ENCODE measurements around the gene IL5RA. TPM values are rescaled to one million over a fixed set of nuclear protein-coding genes. Genes with fewer than 3 reads are reported as not detected.

The IL5RA gene
- total RNA-seq, 1 donor from 2014 or later = not detected

DNA sequence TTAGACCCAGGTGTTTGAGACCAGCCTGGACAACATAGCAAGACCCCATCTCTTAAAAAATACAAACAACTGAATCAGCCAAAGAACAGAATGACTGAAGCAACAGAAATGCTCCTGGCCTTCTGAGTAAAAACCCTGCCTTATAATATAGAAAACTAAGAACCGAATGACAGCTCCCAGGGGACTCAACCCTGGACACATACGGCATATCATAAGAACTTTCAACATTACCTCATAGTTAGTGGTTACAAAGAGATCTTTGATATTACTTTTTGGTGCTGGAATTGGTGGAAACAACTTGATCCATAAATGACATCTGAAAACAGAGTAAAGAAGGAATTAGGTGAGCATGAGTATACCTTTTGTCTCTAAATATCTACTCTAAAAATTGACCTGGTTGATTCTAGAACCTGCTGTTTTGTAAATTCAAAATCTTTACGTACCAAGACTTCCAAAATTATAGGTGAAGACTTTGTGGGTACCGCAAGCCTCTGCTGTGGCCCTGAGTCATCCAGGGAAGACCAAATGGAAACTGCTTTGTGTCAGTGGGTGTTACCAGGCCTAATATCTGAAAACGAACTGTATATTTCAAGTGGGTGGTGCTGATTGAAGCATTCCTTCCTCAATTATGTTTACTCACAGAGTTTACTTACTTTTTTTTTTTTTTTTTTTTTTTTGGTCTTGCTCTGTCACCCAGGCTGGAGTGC, 35.5 kb downstream of the IL5RA start:
- Mint-ChIP-seq H3K27ac (ENCODE audit: unreplicated experiment) (no peak overlapping the region), H3K36me3 (ENCODE audit: unreplicated experiment) (no peaks in the 10 kb centered on the region)

DNA sequence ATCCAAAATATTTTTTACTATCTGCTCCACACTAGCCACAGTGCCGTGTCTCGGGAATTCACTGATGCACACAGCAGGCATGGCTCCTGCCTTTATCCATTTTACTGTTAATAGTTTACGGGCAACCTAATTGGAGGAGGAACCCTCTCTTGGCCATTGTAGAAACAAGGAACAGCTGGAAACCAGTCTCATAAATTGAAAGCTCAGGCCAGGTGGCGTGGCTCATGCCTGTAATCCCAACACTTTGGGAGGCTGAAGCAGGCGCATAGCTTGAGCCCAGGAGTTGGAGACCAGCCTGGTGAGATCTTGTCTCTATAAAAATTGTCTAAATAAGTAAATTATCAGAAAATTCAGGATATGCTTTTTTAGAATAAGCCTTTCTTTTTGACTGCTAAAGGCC, 39.0 kb downstream of the IL5RA start:
- Mint-ChIP-seq H3K9me3 (ENCODE audit: unreplicated experiment) (no peaks in the 10 kb centered on the region), H3K36me3 (ENCODE audit: unreplicated experiment) (no peaks in the 10 kb centered on the region), H3K4me3 (ENCODE audit: unreplicated experiment) (no peak overlapping the region), H3K27me3 (ENCODE audit: unreplicated experiment) (no peaks in the 10 kb centered on the region), H3K27ac (ENCODE audit: unreplicated experiment) (no peak overlapping the region), H3K4me1 (ENCODE audit: unreplicated experiment) (no peaks in the 10 kb centered on the region)
- DNase-seq (ENCODE audit: extremely low spot score, unreplicated experiment) = no peak
- TF ChIP-seq, protein P1, sequence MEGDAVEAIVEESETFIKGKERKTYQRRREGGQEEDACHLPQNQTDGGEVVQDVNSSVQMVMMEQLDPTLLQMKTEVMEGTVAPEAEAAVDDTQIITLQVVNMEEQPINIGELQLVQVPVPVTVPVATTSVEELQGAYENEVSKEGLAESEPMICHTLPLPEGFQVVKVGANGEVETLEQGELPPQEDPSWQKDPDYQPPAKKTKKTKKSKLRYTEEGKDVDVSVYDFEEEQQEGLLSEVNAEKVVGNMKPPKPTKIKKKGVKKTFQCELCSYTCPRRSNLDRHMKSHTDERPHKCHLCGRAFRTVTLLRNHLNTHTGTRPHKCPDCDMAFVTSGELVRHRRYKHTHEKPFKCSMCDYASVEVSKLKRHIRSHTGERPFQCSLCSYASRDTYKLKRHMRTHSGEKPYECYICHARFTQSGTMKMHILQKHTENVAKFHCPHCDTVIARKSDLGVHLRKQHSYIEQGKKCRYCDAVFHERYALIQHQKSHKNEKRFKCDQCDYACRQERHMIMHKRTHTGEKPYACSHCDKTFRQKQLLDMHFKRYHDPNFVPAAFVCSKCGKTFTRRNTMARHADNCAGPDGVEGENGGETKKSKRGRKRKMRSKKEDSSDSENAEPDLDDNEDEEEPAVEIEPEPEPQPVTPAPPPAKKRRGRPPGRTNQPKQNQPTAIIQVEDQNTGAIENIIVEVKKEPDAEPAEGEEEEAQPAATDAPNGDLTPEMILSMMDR (IDR thresholded peaks at IDR 0.05) = no peak

More for the DNA sequence above, 35.5 kb downstream of the IL5RA start:
- no peak overlapping the region for H3K4me3 Mint-ChIP-seq (ENCODE audit: unreplicated experiment)
- no peaks in the 10 kb centered on the region for H3K4me1 Mint-ChIP-seq (ENCODE audit: unreplicated experiment)
- H3K9me3 Mint-ChIP-seq (ENCODE audit: unreplicated experiment) = no peaks in the 10 kb centered on the region
- DNase-seq (ENCODE audit: extremely low spot score, unreplicated experiment) = no peak
- no peaks in the 10 kb centered on the region for H3K27me3 Mint-ChIP-seq (ENCODE audit: unreplicated experiment)
- TF ChIP-seq, protein P1 (IDR thresholded peaks at IDR 0.05) = no peak

DNA sequence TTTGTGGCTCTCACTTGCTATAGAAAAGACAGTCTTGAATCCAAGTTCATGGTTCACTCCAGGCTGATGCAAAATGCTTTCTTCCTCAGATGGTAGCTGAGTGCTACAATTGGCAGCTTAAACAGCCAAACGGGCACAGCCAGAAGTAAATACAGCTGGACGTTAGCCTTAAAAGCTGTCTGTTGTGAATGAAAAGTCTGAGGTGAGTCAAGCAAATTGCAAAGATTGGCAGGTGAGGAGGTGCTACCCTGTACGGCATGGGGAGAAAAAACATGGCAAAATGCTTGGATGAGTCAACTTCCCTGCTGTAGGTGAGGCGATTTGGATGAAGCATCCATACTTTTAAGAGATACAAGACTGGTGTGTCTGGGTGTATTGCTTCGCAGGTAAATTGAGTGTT, 40.5 kb downstream of the IL5RA start:
- no peaks in the 10 kb centered on the region for H3K27me3 Mint-ChIP-seq (ENCODE audit: unreplicated experiment)
- no peak for DNase-seq (ENCODE audit: extremely low spot score, unreplicated experiment)
- H3K4me1 Mint-ChIP-seq (ENCODE audit: unreplicated experiment) = no peaks in the 10 kb centered on the region
- TF ChIP-seq, protein P1 (IDR thresholded peaks at IDR 0.05) = no peak
- H3K36me3 Mint-ChIP-seq (ENCODE audit: unreplicated experiment) = no peaks in the 10 kb centered on the region
- H3K9me3 Mint-ChIP-seq (ENCODE audit: unreplicated experiment) = no peaks in the 10 kb centered on the region
- no peak overlapping the region for H3K4me3 Mint-ChIP-seq (ENCODE audit: unreplicated experiment)
- no peak overlapping the region for H3K27ac Mint-ChIP-seq (ENCODE audit: unreplicated experiment)

DNA sequence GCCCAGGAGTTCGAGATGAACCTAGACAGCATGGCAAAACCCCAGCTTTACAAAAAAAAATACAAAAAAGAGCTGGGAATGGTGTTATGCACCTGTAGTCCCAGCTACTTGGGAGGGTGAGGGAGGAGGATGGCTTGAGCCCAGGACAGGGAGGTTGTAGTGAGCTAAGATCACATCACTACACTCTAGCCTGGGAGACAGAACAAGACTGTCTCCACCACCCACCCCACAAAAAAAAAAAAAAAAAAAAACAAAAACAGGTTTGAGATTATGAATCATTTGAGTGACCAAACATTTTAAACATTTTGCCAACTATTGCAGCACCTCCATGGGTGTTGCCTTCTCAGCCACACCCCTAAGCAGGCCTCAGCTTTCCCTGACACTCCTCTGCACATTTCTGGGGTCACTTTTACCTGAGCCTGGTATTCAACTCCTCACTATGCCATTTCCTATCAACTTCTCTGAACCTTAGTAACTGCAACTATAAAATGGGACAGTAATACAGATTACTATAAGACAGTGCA, 41.8 kb downstream of the IL5RA start:
- Mint-ChIP-seq H3K36me3 (ENCODE audit: unreplicated experiment) (no peaks in the 10 kb centered on the region), H3K27ac (ENCODE audit: unreplicated experiment) (no peak overlapping the region), H3K4me1 (ENCODE audit: unreplicated experiment) (no peaks in the 10 kb centered on the region), H3K27me3 (ENCODE audit: unreplicated experiment) (no peaks in the 10 kb centered on the region), H3K4me3 (ENCODE audit: unreplicated experiment) (no peak overlapping the region), H3K9me3 (ENCODE audit: unreplicated experiment) (no peaks in the 10 kb centered on the region)
- TF ChIP-seq, protein P1 (IDR thresholded peaks at IDR 0.05) = no peak
- no peak for DNase-seq (ENCODE audit: extremely low spot score, unreplicated experiment)

DNA sequence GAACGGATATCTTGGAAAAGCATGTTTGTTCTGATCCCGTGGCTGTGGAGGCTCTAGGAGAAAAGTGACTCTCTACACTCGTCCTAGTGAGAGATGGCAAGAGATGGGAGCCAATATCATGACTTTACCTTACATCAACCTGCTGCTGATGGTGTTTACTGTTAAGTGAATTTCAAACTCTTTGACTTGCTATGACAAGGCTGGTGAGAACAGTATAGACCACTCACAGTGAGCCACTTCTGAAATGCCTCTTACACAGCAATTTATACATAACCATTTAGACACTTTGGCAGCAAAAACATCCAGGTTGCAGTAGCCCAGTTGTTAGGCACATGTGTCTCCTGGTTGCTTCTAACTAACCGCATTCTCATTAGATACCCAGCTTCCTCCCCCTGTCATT, 43.3 kb downstream of the IL5RA start:
- H3K27me3 Mint-ChIP-seq (ENCODE audit: unreplicated experiment) = no peaks in the 10 kb centered on the region

More for the DNA sequence above, 43.3 kb downstream of the IL5RA start:
- Mint-ChIP-seq H3K9me3 (ENCODE audit: unreplicated experiment) (no peaks in the 10 kb centered on the region), H3K4me3 (ENCODE audit: unreplicated experiment) (no peak overlapping the region), H3K4me1 (ENCODE audit: unreplicated experiment) (no peaks in the 10 kb centered on the region), H3K27ac (ENCODE audit: unreplicated experiment) (no peak overlapping the region), H3K36me3 (ENCODE audit: unreplicated experiment) (no peaks in the 10 kb centered on the region)
- no peak for DNase-seq (ENCODE audit: extremely low spot score, unreplicated experiment)
- TF ChIP-seq, protein P1 (IDR thresholded peaks at IDR 0.05) = no peak
